Gastroesophageal sphincter (tissue), 3 donors: ENCODE data around the gene WNT7B.

ENCODE experiments used
- EP300 ChIP-seq: sonication (generic); formaldehyde crosslinking; IDR thresholded peaks from one replicate; pipeline ENCODE4 v1.6.1; 2017; ENCODE audit warnings: antibody characterized with exemption, mild to moderate bottlenecking
- POLR2A ChIP-seq, 2 donors: fragments of 450-650 bp; IDR thresholded peaks; one replicate each; pipeline ENCODE4 v1.6.1; 2017; ENCODE audit warnings: antibody characterized with exemption in 2 of 2, mild to moderate bottlenecking in 2 of 2, moderate library complexity in 1 of 2
- POLR2AphosphoS5 ChIP-seq: sonication (generic); formaldehyde crosslinking; IDR thresholded peaks from one replicate; pipeline ENCODE4 v1.6.1; 2017; ENCODE audit warnings: antibody characterized with exemption
- TF ChIP-seq, protein P1 (sequence below), 4 experiments: fragments of 200-600 bp in 2 of 4; fragments of 450-650 bp in 2 of 4; sonication (generic) in 1 of 4; IDR thresholded peaks; one replicate each; pipeline ENCODE4 v1.5.1; 2017 to 2019; ENCODE audit warnings: antibody characterized with exemption in 4 of 4, mild to moderate bottlenecking in 2 of 4, moderate library complexity in 2 of 4

- TF ChIP-seq POLR2A (IDR thresholded peaks at IDR 0.05) (no peak), EP300 (no peak), POLR2AphosphoS5 (no peak)
- TF ChIP-seq, protein P1, sequence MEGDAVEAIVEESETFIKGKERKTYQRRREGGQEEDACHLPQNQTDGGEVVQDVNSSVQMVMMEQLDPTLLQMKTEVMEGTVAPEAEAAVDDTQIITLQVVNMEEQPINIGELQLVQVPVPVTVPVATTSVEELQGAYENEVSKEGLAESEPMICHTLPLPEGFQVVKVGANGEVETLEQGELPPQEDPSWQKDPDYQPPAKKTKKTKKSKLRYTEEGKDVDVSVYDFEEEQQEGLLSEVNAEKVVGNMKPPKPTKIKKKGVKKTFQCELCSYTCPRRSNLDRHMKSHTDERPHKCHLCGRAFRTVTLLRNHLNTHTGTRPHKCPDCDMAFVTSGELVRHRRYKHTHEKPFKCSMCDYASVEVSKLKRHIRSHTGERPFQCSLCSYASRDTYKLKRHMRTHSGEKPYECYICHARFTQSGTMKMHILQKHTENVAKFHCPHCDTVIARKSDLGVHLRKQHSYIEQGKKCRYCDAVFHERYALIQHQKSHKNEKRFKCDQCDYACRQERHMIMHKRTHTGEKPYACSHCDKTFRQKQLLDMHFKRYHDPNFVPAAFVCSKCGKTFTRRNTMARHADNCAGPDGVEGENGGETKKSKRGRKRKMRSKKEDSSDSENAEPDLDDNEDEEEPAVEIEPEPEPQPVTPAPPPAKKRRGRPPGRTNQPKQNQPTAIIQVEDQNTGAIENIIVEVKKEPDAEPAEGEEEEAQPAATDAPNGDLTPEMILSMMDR (IDR thresholded peaks at IDR 0.05): no peak
Measured at GRCh38 chr22:45938913-45939312, 38.0 kb downstream of the WNT7B start.
